Measurements from ENCODE around the gene WDR55.

DNA sequence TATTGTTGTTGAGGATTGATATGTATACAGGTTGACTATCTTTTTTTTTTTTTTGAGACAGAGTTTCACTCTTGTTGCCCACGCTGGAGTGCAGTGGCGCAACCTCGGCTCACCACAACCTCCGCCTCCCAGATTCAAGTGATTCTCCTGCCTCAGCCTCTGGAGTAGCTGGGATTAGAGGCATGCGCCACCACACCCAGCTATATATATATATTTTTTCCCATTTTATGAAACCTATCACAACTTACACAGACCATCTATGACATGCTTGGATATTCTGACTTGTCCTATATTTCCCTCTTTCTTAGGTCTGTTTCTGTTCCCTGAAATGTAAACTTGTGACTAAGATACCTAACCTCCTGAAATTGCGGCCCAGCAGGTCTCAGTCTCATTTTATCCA is 36.7 kb upstream of the WDR55 start:
- TF ChIP-seq, protein P1, sequence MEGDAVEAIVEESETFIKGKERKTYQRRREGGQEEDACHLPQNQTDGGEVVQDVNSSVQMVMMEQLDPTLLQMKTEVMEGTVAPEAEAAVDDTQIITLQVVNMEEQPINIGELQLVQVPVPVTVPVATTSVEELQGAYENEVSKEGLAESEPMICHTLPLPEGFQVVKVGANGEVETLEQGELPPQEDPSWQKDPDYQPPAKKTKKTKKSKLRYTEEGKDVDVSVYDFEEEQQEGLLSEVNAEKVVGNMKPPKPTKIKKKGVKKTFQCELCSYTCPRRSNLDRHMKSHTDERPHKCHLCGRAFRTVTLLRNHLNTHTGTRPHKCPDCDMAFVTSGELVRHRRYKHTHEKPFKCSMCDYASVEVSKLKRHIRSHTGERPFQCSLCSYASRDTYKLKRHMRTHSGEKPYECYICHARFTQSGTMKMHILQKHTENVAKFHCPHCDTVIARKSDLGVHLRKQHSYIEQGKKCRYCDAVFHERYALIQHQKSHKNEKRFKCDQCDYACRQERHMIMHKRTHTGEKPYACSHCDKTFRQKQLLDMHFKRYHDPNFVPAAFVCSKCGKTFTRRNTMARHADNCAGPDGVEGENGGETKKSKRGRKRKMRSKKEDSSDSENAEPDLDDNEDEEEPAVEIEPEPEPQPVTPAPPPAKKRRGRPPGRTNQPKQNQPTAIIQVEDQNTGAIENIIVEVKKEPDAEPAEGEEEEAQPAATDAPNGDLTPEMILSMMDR (conservative IDR thresholded peaks at IDR 0.05; ENCODE audit: low read length), result no peak
- no peak for TF ChIP-seq EZH2phosphoT487 (IDR thresholded peaks at IDR 0.05; ENCODE audit: borderline replicate concordance, low read depth, low read length)
